Stimulated activated CD8-positive, alpha-beta memory T cell treated with anti-CD3 and anti-CD28 coated beads, Interleukin-15, amount 100 ng/mL, for 1 hour (primary cell): Measurements from ENCODE around the gene NAMPT.
"Not testable (repeated sequence)": the region's sequence is repeated elsewhere in the genome, so short reads cannot be mapped to it uniquely, and the experiment has no call there.

Source experiments
- DNase-seq: peaks from one replicate; pipeline ENCODE4 v3.0.0-alpha.2; 2020; ENCODE audit warnings: low read depth

Gene NAMPT

DNA sequence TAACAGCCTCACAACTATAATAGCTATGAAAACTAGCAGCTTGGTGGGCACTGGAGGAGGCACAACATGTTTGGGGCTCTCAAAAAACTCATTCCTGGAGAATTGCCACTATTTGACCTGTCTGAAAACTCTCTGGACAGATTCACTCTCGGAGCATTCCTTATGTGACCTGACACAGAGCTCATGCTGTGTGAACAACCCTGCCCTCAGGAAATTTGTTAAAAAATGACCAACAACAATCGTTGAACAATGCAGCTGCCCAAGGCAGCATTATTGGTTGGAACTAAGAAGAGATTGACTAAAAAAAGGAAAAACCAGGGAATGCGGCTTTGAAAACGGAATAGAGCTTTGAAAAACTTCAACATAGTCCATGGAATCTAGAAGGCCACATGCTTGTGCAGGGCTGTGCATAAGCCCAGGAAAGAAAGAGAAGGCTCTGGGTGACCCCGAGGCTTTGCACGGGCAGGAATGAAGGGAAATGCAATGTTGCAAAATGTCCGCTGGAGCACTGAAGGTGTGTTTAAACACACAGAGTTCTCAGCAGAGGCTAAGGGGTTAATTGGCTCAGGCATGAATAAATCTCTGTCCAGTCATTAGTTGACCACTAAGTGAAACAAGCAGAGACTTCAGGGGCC is 52.8 kb downstream of the NAMPT start:
- no peak for DNase-seq

DNA sequence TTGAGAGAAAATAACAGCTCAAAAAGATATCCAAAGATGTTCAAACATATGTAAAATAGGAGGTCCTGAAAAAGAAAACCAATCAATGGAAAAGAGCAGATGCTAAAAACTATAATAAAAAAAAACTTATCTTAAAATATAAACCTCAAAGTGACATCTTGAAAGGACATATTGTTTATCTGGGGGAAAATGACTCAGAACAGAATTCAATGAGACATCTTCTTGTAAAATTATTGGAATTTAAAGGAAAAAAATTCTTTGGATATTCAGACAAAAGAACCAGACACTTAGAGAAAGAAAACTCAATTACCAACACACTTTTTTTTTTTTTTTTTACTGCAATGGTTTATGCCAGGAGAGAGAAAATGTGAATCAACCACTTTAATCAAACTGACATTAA is 58.9 kb downstream of the NAMPT start:
- no peak for DNase-seq

DNA sequence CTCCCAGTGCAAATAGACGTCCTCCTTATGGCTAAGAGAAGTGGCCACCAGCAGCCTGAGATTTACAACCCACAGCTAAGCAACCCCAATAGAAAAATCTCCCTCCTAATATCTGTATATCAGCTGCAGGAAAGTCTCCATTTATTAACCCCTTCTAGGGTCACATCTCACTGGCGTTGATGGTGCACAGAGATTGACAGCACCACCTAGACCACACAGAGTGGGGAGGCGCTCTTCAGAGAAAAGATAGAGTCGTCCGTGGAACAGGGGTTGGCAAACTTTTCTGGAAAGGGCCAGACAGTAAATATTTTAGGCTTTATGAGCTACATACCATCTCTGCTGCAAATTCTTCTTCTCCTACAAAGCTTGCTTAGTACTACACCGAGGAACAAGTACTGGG is 60.0 kb downstream of the NAMPT start:
- no peak for DNase-seq

DNA sequence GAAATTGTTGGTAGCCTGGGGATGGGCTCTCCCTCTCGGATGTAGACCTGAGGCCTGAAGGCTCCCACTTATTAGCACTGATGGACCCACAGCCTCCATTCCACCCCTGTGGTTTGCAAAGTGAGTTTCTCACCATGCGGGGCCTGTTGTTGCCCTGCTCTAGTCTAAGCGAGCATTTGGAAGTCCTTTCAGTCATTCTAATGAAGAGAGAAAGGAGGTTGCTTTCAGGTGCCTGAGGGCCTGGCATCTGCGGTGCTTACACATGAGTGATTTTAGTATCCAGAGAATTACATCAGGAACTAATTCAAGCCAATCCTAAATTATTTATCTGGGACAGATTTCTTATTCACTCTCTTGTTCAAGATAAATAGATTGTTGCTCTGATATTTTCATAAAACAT is 61.6 kb downstream of the NAMPT start:
- no peak for DNase-seq

DNA sequence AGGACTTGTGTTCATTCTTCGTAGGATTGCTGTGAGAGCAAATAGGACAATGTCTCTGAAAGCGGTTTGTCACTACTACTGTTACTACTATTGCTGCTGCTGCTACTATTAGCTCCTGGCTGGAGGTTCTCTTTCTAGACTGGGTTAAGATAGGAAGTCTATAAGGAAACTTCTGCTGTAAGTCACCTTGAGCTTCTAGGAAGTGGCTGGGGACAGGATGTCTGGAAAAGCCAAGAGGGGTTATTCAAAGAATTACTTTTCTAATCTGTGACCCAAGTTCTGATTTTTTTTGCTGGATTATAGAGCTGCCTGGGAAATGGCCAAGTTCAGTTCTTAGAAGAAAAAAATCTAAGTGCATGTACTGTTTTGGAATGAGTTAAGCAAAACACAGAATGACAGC is 62.2 kb downstream of the NAMPT start:
- DNase-seq, result no peak

DNA sequence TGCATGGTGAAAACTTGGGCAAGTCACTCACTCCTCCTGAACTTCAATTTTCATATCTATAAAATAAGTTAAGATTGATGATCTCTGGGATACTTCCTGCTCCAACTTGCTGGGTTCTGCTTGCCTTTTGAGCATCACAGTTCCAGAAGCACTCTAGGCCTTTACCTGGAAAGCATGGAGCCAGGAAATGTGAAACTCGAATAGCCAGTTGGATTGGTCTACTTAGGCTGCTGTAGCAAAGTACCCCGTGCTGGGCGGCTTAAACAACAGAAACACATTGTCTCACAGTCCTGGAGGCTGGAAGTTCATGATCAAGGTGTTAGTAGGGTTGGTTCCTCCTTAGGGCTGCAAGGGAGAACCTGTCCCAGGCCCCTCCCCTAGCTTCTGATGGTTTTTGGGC is 64.5 kb downstream of the NAMPT start:
- DNase-seq, result no peak

DNA sequence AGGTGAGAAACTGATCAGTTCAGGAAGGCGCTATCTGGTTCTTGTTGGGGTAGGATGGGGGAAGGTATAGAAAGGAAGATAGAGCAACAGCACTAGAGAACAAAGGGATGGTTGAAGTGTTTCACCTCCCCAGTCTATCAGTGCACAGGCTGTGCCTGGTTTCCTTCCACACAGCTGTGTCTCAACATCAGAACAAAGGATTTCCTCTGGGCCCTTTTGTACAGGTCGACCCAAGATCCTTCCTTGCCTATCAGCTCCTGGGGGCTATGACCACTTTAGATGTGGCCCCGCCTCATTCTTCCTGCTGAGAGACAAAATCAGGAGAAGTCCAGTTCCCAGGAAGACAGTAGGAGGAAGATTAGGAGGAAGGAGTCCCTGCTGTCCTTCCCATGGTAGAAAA is 65.6 kb downstream of the NAMPT start:
- DNase-seq, result no peak

DNA sequence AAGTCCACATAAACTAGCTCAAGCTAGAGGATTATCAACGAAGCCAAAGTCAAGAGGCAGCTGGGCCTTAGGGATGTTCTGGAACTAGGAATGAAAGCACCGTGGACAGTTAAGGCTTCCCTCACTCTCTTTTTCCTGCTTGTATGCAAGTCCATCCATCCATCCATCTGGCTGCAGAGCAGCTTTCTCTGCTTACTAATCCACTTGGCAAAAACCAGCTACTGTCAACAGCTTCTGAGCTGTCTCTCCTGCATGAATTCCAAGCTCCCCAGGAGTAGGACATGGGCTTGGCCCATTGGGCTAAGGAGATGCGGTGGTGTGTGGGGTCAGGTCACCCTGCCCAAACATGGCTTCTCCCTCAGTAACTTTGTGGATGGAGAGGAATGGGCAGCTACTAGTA is 66.2 kb downstream of the NAMPT start:
- no peak for DNase-seq

DNA sequence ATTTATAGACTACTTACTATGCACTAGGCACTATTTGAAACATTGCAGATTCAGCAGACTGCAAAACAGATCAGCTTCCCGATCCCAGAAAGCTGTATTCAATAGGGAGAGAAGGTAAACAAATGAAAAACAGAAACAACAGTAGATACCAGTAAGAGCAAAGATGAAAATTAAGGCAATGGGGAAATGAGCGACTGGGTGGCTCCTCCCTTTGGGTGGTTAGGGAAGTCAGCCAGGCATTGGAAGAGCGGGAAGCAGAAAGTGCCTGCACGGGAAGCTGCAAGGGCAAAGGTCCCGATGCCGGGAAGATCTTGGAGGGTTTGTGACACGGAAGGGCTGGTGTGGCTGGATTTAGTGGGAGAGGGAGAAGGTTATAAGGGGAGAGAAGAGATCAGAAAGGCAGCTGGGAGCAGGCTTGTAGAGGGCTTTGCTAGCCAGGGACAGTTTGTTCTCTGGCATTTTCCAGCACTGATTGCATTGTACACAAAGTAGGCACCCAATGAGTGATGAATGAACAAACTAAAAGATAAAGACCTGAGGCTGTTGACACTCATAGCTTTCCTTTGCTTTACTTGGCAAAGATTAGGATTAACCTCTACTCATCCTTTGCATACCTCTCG is 67.8 kb downstream of the NAMPT start:
- DNase-seq, result no peak

DNA sequence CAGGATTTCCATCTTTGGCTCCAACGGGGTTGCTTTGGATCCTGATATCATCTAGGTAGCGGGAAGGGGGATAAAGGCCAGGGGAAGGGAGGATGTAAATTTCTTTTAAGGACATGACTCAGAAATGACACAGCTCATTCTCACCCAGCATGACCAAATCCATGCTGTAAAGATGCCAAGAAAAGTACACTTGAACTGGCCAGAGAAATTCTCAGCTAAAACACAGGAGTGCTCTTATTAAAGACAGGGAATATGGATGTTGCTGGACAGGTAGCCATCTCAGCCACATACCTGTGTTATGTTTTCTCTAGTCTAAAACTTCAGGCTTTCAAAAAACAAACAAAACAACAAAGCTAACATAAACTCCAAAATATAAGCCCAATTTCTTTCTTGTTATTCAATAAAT is 68.3 kb downstream of the NAMPT start:
- DNase-seq, result no peak

DNA sequence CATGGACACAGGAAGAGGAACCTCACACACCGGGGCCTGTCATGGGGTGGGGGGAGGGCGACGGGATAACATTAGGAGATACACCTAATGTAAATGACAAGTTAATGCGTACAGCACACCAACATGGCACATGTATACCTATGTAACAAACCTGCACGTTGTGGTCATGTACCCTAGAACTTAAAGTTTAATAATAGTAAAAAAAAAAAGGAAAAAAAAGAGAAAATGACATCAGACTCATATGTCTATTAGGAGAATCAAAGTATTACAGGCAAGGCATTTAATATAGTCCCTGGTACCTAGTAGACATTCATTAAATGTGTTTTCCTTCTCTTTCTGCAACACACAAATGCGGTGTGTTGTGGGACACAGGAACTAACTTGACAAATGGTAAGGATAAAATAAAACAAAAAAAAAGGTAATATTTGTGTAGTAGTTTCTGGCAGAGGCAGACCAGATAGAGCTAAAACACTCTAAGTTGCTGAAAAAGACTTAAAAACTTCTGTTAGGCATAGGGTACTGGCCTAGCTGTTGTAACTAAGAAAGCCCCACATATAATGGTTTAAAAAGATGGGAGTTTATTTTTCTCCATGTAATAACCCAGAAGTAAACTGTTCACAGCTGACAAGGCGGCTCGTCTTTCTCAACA is 68.8 kb downstream of the NAMPT start:
- no peak for DNase-seq

DNA sequence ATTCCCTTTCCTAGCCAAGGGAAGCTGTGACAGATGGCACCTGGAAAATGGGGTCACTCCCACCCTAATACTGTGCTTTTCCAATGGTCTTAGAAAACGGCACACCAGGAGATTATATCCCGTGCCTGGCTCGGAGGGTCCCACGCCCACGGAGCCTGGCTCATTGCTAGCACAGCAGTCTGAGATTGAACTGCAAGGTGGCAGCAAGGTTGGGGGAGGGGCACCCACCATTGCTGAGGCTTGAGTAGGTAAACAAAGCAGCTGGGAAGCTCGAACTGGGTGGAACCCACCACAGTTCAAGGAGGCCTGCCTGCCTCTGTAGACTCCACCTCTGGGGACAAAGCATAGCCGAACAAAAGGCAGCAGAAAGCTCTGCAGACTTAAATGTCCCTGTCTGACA is 75.8 kb downstream of the NAMPT start:
- not testable (repeated sequence) for DNase-seq

DNA sequence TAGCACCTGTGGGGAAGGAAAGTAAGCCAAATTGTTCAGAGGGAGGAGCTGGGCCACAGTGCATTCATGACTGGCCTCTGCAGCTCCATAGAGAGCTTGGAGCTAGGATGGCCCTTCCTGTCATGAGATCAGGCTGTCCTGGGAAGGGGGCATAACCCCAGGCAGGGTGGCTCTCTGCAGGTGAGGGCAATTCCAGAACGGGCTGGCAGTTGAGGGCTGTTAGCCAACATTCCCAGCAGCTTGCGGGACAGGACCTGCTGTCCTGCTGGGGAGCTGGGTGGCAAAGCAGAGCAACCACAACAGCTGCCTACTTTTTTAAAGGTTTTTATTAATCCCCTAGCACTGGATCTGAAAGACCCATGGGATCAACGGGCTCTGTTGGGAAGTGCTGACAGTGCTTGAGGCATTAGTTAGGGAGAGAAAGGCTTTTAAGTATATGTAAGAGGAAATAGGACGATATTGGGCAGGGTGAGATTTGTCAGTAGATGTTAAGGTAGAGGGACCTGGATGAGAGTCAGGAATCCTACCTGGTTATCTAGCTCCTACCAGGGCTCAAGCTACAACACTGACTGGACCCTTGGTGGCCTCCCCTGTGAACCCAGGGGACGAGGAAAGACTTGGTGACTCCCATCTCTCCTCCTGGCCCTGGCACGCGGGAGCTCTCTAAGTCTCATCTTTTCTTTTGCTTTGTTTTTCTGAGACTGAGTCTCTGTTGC is 77.8 kb downstream of the NAMPT start:
- DNase-seq, result no peak

DNA sequence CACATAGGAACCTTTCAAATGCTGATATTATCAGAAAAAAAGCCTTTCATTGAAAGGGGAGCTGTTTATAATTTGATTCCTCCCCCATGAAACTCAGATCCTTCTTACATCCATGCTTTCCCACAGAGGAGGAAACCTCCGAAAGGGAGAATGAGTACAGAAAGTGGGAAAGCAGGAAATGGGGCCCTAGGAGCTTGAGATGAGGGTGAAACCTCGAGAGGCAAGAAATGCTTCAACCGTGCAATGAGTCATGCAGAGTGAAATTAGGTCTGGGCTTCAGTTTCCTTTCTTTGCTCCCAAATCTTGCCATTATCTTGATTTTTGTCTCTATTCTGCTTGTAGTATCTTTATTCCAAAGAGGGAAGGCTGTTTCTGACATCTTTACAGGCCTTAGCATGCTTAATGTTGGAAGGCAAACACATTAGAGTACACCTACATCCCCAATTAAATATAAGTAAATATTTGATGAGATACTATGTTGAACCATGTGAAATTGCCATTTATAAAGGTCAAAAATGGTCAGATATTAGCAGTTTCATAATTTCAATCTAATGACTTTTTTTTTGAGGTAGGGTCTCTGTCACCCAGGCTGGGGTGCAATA is 79.1 kb downstream of the NAMPT start:
- DNase-seq, result no peak

DNA sequence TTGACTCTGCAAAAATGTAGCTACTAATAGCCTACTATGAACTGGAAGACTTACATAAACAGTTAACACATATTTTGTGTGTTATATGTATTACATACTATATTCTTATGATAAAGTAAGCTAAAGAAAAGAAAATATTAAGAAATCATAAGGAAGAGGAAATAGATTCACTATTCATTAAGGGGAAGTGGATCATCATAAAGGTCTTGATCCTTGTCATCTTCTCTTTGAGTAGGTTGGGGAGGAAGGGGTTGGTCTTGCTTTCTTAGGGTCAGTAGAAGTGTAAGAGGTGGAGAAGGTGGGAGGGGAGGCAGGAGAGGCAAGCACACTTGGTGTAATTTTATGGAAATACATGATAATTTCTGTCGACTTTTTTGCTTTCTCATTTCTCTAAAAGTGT is 81.3 kb downstream of the NAMPT start:
- no peak for DNase-seq

DNA sequence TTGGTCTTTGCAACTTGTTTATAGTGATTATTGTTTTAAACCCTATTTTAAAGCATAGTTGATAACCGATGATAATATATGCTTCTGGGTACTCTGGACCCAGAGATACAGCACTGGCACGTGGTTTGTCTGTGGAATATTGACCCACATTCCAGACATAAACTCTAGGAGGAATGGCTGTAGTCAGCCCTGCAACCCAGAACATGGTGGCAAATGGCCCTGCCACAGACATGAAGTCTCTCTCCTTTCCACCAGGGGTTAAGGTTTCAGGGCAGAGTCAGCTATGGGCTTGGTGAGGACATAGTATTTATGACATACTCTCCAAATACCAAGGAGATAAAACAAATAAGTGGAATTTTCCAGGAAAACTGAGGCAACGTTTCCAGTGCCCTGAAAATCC is 83.6 kb downstream of the NAMPT start:
- no peak for DNase-seq

DNA sequence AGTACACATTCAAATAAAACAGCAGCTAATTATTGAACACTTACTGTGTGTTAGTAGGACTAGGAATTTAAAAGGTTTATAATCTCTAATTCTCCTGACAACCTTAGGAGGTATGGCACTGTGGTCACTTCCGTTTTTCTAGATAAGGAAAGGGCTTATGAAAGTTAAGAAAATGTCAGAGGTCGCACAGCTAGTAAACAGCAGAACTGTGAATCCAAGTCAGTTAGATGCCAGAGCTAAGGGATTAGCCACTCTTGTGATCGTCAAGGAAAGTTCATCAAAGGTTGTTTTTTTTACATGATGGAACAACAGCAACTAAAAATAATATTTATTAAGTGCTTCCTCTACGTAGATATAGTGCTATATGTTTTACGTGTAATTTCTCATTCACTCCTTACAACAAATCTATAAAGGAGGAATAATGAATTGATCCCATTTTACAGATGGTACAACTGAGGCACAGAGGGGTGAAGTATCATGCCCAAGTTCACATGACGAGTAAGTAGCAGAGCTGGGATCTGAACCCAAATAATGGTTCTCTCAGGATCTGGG is 84.9 kb downstream of the NAMPT start:
- DNase-seq, result no peak

DNA sequence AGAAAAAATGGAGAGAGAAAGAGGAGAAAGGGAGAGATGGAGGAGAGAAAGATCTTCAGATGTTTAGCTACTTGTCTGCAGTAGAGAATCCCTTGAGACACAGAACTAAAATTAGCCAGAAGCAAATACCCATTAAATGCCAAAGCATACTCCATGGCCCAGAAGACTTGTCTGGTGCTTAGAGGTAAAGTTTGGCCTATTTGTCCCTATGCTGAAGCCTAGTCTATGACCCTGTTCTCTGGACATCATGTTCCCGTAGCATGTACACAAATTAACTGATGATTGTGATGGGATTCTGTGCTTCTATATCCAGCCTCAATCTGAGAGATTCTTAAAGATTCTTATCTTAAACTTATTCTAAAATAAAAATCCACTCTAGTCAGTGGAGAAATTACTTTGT is 85.8 kb downstream of the NAMPT start:
- no peak for DNase-seq
